ENCODE results near the gene WWOX.

GRCh38 chr16:78154729-78155461 is 55.4 kb downstream of the WWOX start:
- TF ChIP-seq POLR2A (IDR thresholded peaks at IDR 0.05; ENCODE audit: control extremely low read depth in 1 of 2, low read depth in 2 of 2, low read length in 2 of 2) (no peak), CTCF (IDR thresholded peaks at IDR 0.05; ENCODE audit: control extremely low read depth in 1 of 3, insufficient read depth in 1 of 3, low read depth in 1 of 3, low read length in 3 of 3) (no peak), KDM1A (IDR thresholded peaks at IDR 0.05; ENCODE audit: borderline replicate concordance, low read length) (no peak), SP2 (IDR thresholded peaks at IDR 0.05; ENCODE audit: low read length) (no peak), USF2 (IDR thresholded peaks at IDR 0.05; ENCODE audit: low read length) (no peak), RXRA (IDR thresholded peaks at IDR 0.05; ENCODE audit: insufficient read depth, low read depth, low read length) (no peak), SP4 (IDR thresholded peaks at IDR 0.05; ENCODE audit: low read length) (no peak), MAX (IDR thresholded peaks at IDR 0.05) (no peak), GABPA (IDR thresholded peaks at IDR 0.05; ENCODE audit: borderline replicate concordance, insufficient read depth, low read length) (no peak), CHD7 (IDR thresholded peaks at IDR 0.05; ENCODE audit: insufficient replicate concordance, low read length) (no peak), EP300 (IDR thresholded peaks at IDR 0.05; ENCODE audit: borderline replicate concordance in 1 of 2, low read depth in 2 of 2, low read length in 2 of 2) (no peak), CEBPB (IDR thresholded peaks at IDR 0.05; ENCODE audit: low read depth, low read length) (no peak), ASH2L (IDR thresholded peaks at IDR 0.05; ENCODE audit: low read length) (no peak)

Measured in H1 (cell line).